HCT116 (cell line): ENCODE data around the gene CARS1. TPM values are rescaled to one million over a fixed set of nuclear protein-coding genes. Genes with fewer than 3 reads are reported as not detected.

Experiments
- ATAC-seq: fragments of 200-7000 bp; cut with Tn5 transposase; 2 replicates; pipeline ENCODE4 v1.9.1; 2020; ENCODE audit warnings: mild to moderate bottlenecking, moderate library complexity
- BruUV-seq: library from RNA; stranded (reverse); fragments of 400-500 nt; replicated peaks from 2 replicates; lab custom pipeline; 2021; lab: Mats Ljungman, UMichigan
- CTCF ChIA-PET: fragments of 300-600 bp; sonication (Branson Sonifier 250); formaldehyde crosslinking; loops from one replicate; lab custom pipeline; 2021; ENCODE audit warnings: antibody characterized with exemption; lab: Charles Lee
- POLR2A ChIA-PET: fragments of 300-600, 350-600 bp; sonication (Branson Sonifier 250); formaldehyde crosslinking; loops from one replicate; lab custom pipeline; 2021; ENCODE audit warnings: antibody characterized with exemption; lab: Charles Lee
- RAD21 ChIA-PET, 2 experiments: fragments of 300-600 bp; sonication (Branson Sonifier 250); formaldehyde crosslinking; loops; one replicate each; lab custom pipeline; 2023; ENCODE audit warnings: low total read pairs in 2 of 2; ENCODE audit not compliant: uncharacterized antibody in 2 of 2, unreplicated experiment in 2 of 2, low non-redundant PET in 1 of 2; lab: Charles Lee
- DNase-seq: peaks from one replicate; pipeline ENCODE4 v3.0.0-alpha.2; 2010; ENCODE audit warnings: low read depth, low spot score
- H2AFZ ChIP-seq: fragments of 200-600 bp; shearing (Covaris generic), sonication (generic); 2 replicates; pipeline ENCODE4 v1.6.1; 2017; ENCODE audit warnings: low read depth, mixed run types, mixed read lengths, antibody characterized with exemption, low read length; ENCODE audit not compliant: poor library complexity, severe bottlenecking
- H3K27ac ChIP-seq: 2 replicates; pipeline ENCODE4 v1.5.1; 2012; ENCODE audit warnings: low read depth, low read length
- H3K27me3 ChIP-seq: fragments of 200-600 bp; sonication (generic); 2 replicates; pipeline ENCODE4 v1.6.1; 2016; ENCODE audit warnings: mixed run types, low read length, mixed read lengths; ENCODE audit not compliant: insufficient read depth
- H3K36me3 ChIP-seq, 2 experiments: fragments of 200-500 bp in 1 of 2; fragments of 200-600 bp in 1 of 2; sonication (Bioruptor generic) in 1 of 2; sonication (generic) in 1 of 2; 2 replicates each; pipeline versions ENCODE4 v1.5.1 to v1.6.1; 2014 to 2016; ENCODE audit warnings: low read length in 2 of 2, inconsistent platforms in 1 of 2, mixed read lengths in 1 of 2, mixed run types in 1 of 2; ENCODE audit not compliant: insufficient read depth in 2 of 2, control insufficient read depth in 1 of 2
- H3K4me1 ChIP-seq, 2 experiments: fragments of 200-600 bp in 1 of 2; sonication (generic) in 1 of 2; 2 replicates each; pipeline versions ENCODE4 v1.5.1 to v1.6.1; 2012 to 2017; ENCODE audit warnings: low read length in 2 of 2, inconsistent platforms in 1 of 2, mild to moderate bottlenecking in 1 of 2, mixed read lengths in 1 of 2, mixed run types in 1 of 2, moderate library complexity in 1 of 2; ENCODE audit not compliant: insufficient read depth in 2 of 2, control insufficient read depth in 1 of 2
- H3K4me2 ChIP-seq: fragments of 200-600 bp; sonication (generic); 2 replicates; pipeline ENCODE4 v1.6.1; 2017; ENCODE audit warnings: mixed run types, low read length, mixed read lengths
- H3K4me3 ChIP-seq, 2 experiments: fragments of 200-600 bp in 1 of 2; sonication (generic) in 1 of 2; replicated peaks in 1 of 2; 2 replicates each; pipeline ENCODE4 v1.5.1; 2011 to 2016; ENCODE audit warnings: low read length in 2 of 2, control low read depth in 1 of 2, low read depth in 1 of 2, mild to moderate bottlenecking in 1 of 2, mixed read lengths in 1 of 2, mixed run types in 1 of 2
- H3K79me2 ChIP-seq: fragments of 200-600 bp; sonication (generic); 2 replicates; pipeline ENCODE4 v1.6.1; 2017; ENCODE audit warnings: mild to moderate bottlenecking, mixed run types, low read length, moderate library complexity, mixed read lengths; ENCODE audit not compliant: insufficient read depth
- H3K9ac ChIP-seq: fragments of 200-600 bp; sonication (generic); 2 replicates; pipeline ENCODE4 v1.6.1; 2016; ENCODE audit warnings: low read length, mixed read lengths
- H3K9me2 ChIP-seq: fragments of 200-600 bp; sonication (generic), shearing (Covaris generic); 2 replicates; pipeline ENCODE4 v1.6.1; 2017; ENCODE audit warnings: mixed run types, mild to moderate bottlenecking, moderate library complexity; ENCODE audit not compliant: insufficient read depth
- H3K9me3 ChIP-seq, 2 experiments: fragments of 200-500 bp in 1 of 2; fragments of 200-600 bp in 1 of 2; sonication (Bioruptor generic) in 1 of 2; sonication (generic) in 1 of 2; 2 replicates each; pipeline ENCODE4 v1.6.1; 2014 to 2017; ENCODE audit warnings: low read length in 2 of 2, mixed read lengths in 2 of 2, inconsistent platforms in 1 of 2, low read depth in 1 of 2, mild to moderate bottlenecking in 1 of 2, mixed run types in 1 of 2, moderate library complexity in 1 of 2; ENCODE audit not compliant: control insufficient read depth in 1 of 2, insufficient read depth in 1 of 2
- H4K20me1 ChIP-seq: fragments of 200-600 bp; sonication (generic), shearing (Covaris generic); 2 replicates; pipeline ENCODE4 v1.6.1; 2017; ENCODE audit warnings: mixed run types, mild to moderate bottlenecking, moderate library complexity; ENCODE audit not compliant: insufficient read depth
- ATF3 ChIP-seq: IDR thresholded peaks from 2 replicates; pipeline ENCODE4 v1.6.1; 2012
- CBX3 ChIP-seq: IDR thresholded peaks from 2 replicates; pipeline ENCODE4 v1.6.1; 2012; ENCODE audit warnings: low read depth
- CEBPB ChIP-seq: IDR thresholded peaks from 2 replicates; pipeline ENCODE4 v1.6.1; 2012; ENCODE audit warnings: low read depth
- CTCF ChIP-seq, 3 experiments: fragments of 200-600 bp in 1 of 3; sonication (generic) in 1 of 3; IDR thresholded peaks in 2 of 3; conservative IDR thresholded peaks in 1 of 3; 2 replicates each; pipeline ENCODE4 v1.5.1; 2012 to 2017; ENCODE audit warnings: low read depth in 2 of 3, low read length in 2 of 3, antibody characterized with exemption in 1 of 3, borderline replicate concordance in 1 of 3, control low read depth in 1 of 3, mild to moderate bottlenecking in 1 of 3, mixed read lengths in 1 of 3, mixed run types in 1 of 3, moderate library complexity in 1 of 3; ENCODE audit not compliant: insufficient read depth in 1 of 3
- EZH2 ChIP-seq: fragments of 200-600 bp; sonication (generic); IDR thresholded peaks from 2 replicates; pipeline ENCODE4 v1.6.1; 2017; ENCODE audit warnings: antibody characterized with exemption, mixed run types
- EZH2phosphoT487 ChIP-seq: fragments of 200-600 bp; IDR thresholded peaks from 2 replicates; pipeline ENCODE4 v1.6.1; 2018; ENCODE audit warnings: antibody characterized with exemption, borderline replicate concordance
- MAX ChIP-seq: IDR thresholded peaks from 2 replicates; pipeline ENCODE4 v1.6.1; 2012
- POLR2A ChIP-seq: IDR thresholded peaks from 2 replicates; pipeline ENCODE4 v1.7.0; 2011; ENCODE audit warnings: borderline replicate concordance; ENCODE audit not compliant: insufficient read depth, insufficient read length; ENCODE audit errors: extremely low read depth
- POLR2AphosphoS5 ChIP-seq: IDR thresholded peaks from 2 replicates; pipeline ENCODE4 v1.6.1; 2011; ENCODE audit warnings: mild to moderate bottlenecking, low read depth, low read length, moderate library complexity
- RAD21 ChIP-seq: IDR thresholded peaks from 2 replicates; pipeline ENCODE4 v1.6.1; 2012; ENCODE audit warnings: low read depth, mild to moderate bottlenecking
- SIN3A ChIP-seq: IDR thresholded peaks from 2 replicates; pipeline ENCODE4 v1.6.1; 2012; ENCODE audit warnings: low read depth
- SP1 ChIP-seq: IDR thresholded peaks from 2 replicates; pipeline ENCODE4 v1.6.1; 2012; ENCODE audit warnings: low read depth
- SRF ChIP-seq: IDR thresholded peaks from 2 replicates; pipeline ENCODE4 v1.6.1; 2012; ENCODE audit warnings: low read depth
- TCF7L2 ChIP-seq: IDR thresholded peaks from 2 replicates; pipeline ENCODE4 v1.7.0; 2011; ENCODE audit warnings: borderline replicate concordance, inconsistent platforms; ENCODE audit not compliant: insufficient read depth, insufficient read length; ENCODE audit errors: extremely low read depth
- YY1 ChIP-seq: IDR thresholded peaks from 2 replicates; pipeline ENCODE4 v1.6.1; 2011; ENCODE audit warnings: low read length, low read depth, moderate library complexity, mild to moderate bottlenecking; ENCODE audit not compliant: insufficient replicate concordance; ENCODE audit errors: extremely low read depth
- ZBTB33 ChIP-seq: IDR thresholded peaks from 2 replicates; pipeline ENCODE4 v1.6.1; 2011; ENCODE audit warnings: mild to moderate bottlenecking, low read length, moderate library complexity; ENCODE audit not compliant: insufficient replicate concordance; ENCODE audit errors: extremely low read depth
- ZFX ChIP-seq: fragments of 450-650 bp; IDR thresholded peaks from 2 replicates; pipeline ENCODE4 v1.6.1; 2017
- ZNF274 ChIP-seq: fragments of 200-500 bp; sonication (Bioruptor generic); IDR thresholded peaks from 2 replicates; pipeline ENCODE4 v1.6.1; 2014; ENCODE audit warnings: mild to moderate bottlenecking, low read depth, low read length, inconsistent platforms
- intact Hi-C: fragments of 100-400 bp; cut with micrococcal nuclease; formaldehyde crosslinking; loops from 2 replicates; pipeline ENCODE4 v1.10.0; 2022
- total RNA-seq: library from RNA; stranded (reverse); gene quantifications from one replicate; pipeline ENCODE4 v1.2.1, GENCODE V29; 2021; ENCODE audit not compliant: unreplicated experiment

CARS1 gene
- total RNA-seq, 1 experiment from 2014 or later = 124 TPM

- intact Hi-C loops = no loop called here
- no TSS peak for BruUV-seq
- no peak for DNase-seq
- no peaks in the 10 kb centered on the region for H3K9me2 ChIP-seq
- no peaks in the 10 kb centered on the region for H4K20me1 ChIP-seq
- no peak overlapping the region for H3K4me3 ChIP-seq
- ATAC-seq = no peak
- H3K4me1 ChIP-seq = peaks cover 0 to 12% of the 10 kb centered on the region in 2 experiments; a peak in 2 of 4 replicates
- no peak overlapping the region for H2AFZ ChIP-seq
- ChIA-PET POLR2A (no interaction called here), CTCF (no interaction called here), RAD21 (no interaction called here)
- no peaks in the 10 kb centered on the region for H3K27me3 ChIP-seq
- no peak overlapping the region for H3K27ac ChIP-seq
- TF ChIP-seq SRF (no peak), CTCF (IDR thresholded peaks at IDR 0.05 in 2 of 3, conservative IDR thresholded peaks at IDR 0.05 in 1 of 3; ENCODE audit: borderline replicate concordance in 1 of 3, insufficient read depth in 1 of 3, low read depth in 2 of 3, low read length in 2 of 3) (no peak), POLR2AphosphoS5 (no peak), ZFX (no peak), SP1 (no peak), YY1 (no peak), CEBPB (no peak), EZH2phosphoT487 (no peak), CBX3 (no peak), MAX (no peak), ZNF274 (no peak), RAD21 (no peak), TCF7L2 (no peak), SIN3A (no peak), EZH2 (no peak), ATF3 (no peak), ZBTB33 (no peak), POLR2A (no peak)
- no peak overlapping the region for H3K4me2 ChIP-seq
- H3K9ac ChIP-seq = no peak overlapping the region
- no peaks in the 10 kb centered on the region for H3K36me3 ChIP-seq
- H3K79me2 ChIP-seq = no peaks in the 10 kb centered on the region
- no peaks in the 10 kb centered on the region for H3K9me3 ChIP-seq
Observed at GRCh38 chr11:3083321-3083720, 26.1 kb upstream of the CARS1 start.
